GM12864 (cell line): ENCODE data around the gene SLC22A16.

Experiments
- DNase-seq: peaks from one replicate; pipeline ENCODE4 v3.0.0-alpha.2; 2011; ENCODE audit warnings: low read depth
- H3K4me3 ChIP-seq: 2 replicates; pipeline ENCODE4 v1.5.1; 2011; ENCODE audit warnings: mild to moderate bottlenecking, low read depth, low read length, control low read depth
- CTCF ChIP-seq: IDR thresholded peaks from 2 replicates; pipeline ENCODE4 v1.5.1; 2011; ENCODE audit warnings: low read depth, mild to moderate bottlenecking, moderate library complexity, low read length, control low read depth, inconsistent platforms; ENCODE audit errors: missing control alignments

SLC22A16 gene

GRCh38 chr6:110476046-110476849 is at the start of gene SLC22A16:
SLC22A16 (minus strand) TSS chr6:110476613; CDS start chr6:110476574, 39 bp downstream.
- no peak within 1 kb of the TSS for H3K4me3 ChIP-seq
- no peak for TF ChIP-seq CTCF
- DNase-seq: no peak

- no peak overlapping the region for H3K4me3 ChIP-seq
- DNase-seq: no peak
- no peak for TF ChIP-seq CTCF
Observed at GRCh38 chr6:110525001-110525400, 48.6 kb upstream of the SLC22A16 start.

GRCh38 chr6:110524305-110524704 is 47.9 kb upstream of the SLC22A16 start:
- H3K4me3 ChIP-seq: no peak overlapping the region
- no peak for TF ChIP-seq CTCF
- no peak for DNase-seq

GRCh38 chr6:110523451-110524021 is 47.1 kb upstream of the SLC22A16 start:
- no peak for TF ChIP-seq CTCF
- no peak overlapping the region for H3K4me3 ChIP-seq
- DNase-seq: no peak

GRCh38 chr6:110522427-110522826 is 46.0 kb upstream of the SLC22A16 start:
- DNase-seq: no peak
- TF ChIP-seq CTCF: no peak
- no peak overlapping the region for H3K4me3 ChIP-seq

GRCh38 chr6:110520992-110521543 is 44.7 kb upstream of the SLC22A16 start:
- H3K4me3 ChIP-seq: no peak overlapping the region
- no peak for DNase-seq

More at GRCh38 chr6:110520992-110521543, 44.7 kb upstream of the SLC22A16 start:
- TF ChIP-seq CTCF: no peak
